Stimulated activated naive CD4-positive, alpha-beta T cell (primary cell): Measurements from ENCODE around the gene CPNE5.

Experiments
- DNase-seq, 6 experiments: peaks; one replicate each; lab custom pipeline; 2025; lab: John Stamatoyannopoulos, UW

CPNE5 gene

GRCh38 chr6:36700071-36700812 is 139.0 kb downstream of the CPNE5 start:
- no peak for DNase-seq

- DNase-seq: no peak
These were observed 139.9 kb downstream of the CPNE5 start for GRCh38 chr6:36699348-36699747.

- no peak for DNase-seq
These were observed 140.4 kb downstream of the CPNE5 start for GRCh38 chr6:36698871-36699271.

- DNase-seq: no peak
These were observed 141.0 kb downstream of the CPNE5 start for GRCh38 chr6:36698196-36698595.

- no peak for DNase-seq
These were observed 141.8 kb downstream of the CPNE5 start, which contains the start of gene RAB44 for GRCh38 chr6:36697481-36697903. TSS of gene RAB44 (plus strand) at chr6:36697826. CDS start at chr6:36704236, 6,410 bp downstream.

GRCh38 chr6:36695414-36695813 is 143.8 kb downstream of the CPNE5 start:
- no peak for DNase-seq

- no peak for DNase-seq
These were observed 144.6 kb downstream of the CPNE5 start for GRCh38 chr6:36694616-36695015.

GRCh38 chr6:36692861-36693702 is 146.2 kb downstream of the CPNE5 start:
- DNase-seq: no peak

- no peak for DNase-seq
These were observed 147.0 kb downstream of the CPNE5 start for GRCh38 chr6:36692220-36692619.

GRCh38 chr6:36691612-36692011 is 147.6 kb downstream of the CPNE5 start:
- DNase-seq: no peak

GRCh38 chr6:36691011-36691410 is 148.2 kb downstream of the CPNE5 start:
- no peak for DNase-seq
